ENCODE results near the gene OCA2.

GRCh38 chr15:28105224-28105791 is 6.2 kb upstream of the OCA2 start:
- TF ChIP-seq POLR2A (IDR thresholded peaks at IDR 0.05) (no peak), POLR2AphosphoS5 (IDR thresholded peaks at IDR 0.05) (no peak), CTCF (IDR thresholded peaks at IDR 0.05) (no peak), EP300 (IDR thresholded peaks at IDR 0.05) (no peak)
